Measurements from ENCODE around the gene TMC4. TPM values are rescaled to one million over a fixed set of nuclear protein-coding genes. Genes with fewer than 3 reads are reported as not detected.

Gene TMC4
- total and polyA plus RNA-seq, 8 donors: 29.1 to 74.0 (median 35.7) TPM

DNA sequence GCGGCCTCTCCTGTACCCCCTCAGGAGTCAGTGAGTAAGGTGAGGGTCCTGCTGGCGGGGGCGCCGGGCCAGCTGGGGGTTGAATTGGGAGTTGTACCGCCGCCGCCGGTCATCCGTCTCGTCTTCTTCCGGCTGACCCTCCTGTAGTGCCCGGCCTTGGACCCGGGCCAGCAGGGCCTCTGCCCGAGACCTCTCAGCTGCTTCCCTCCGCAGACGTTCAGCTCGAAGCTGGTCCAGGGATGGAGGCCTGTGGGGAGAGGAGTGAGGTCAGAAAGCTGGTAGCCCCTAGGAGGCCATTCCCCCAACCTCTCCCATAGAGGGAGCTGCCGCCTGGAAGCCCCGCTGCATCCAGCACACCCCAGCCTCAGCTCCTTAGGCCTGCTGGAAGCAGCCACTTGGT is 17.3 kb downstream of the TMC4 start:
- TF ChIP-seq, protein P1, sequence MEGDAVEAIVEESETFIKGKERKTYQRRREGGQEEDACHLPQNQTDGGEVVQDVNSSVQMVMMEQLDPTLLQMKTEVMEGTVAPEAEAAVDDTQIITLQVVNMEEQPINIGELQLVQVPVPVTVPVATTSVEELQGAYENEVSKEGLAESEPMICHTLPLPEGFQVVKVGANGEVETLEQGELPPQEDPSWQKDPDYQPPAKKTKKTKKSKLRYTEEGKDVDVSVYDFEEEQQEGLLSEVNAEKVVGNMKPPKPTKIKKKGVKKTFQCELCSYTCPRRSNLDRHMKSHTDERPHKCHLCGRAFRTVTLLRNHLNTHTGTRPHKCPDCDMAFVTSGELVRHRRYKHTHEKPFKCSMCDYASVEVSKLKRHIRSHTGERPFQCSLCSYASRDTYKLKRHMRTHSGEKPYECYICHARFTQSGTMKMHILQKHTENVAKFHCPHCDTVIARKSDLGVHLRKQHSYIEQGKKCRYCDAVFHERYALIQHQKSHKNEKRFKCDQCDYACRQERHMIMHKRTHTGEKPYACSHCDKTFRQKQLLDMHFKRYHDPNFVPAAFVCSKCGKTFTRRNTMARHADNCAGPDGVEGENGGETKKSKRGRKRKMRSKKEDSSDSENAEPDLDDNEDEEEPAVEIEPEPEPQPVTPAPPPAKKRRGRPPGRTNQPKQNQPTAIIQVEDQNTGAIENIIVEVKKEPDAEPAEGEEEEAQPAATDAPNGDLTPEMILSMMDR (IDR thresholded peaks at IDR 0.05): no peak
- no peaks in the 10 kb centered on the region for H3K27me3 ChIP-seq
- H3K27ac ChIP-seq: no peak overlapping the region
- H3K9me3 ChIP-seq: no peaks in the 10 kb centered on the region
- intact Hi-C loops (cut with DNase I): no loop called here
- no peak overlapping the region for H3K4me3 ChIP-seq
- DNase-seq: no peak
- H3K4me1 ChIP-seq: peaks cover 16 to 26% of the 10 kb centered on the region in 2 donors
- peaks cover 0 to 76% of the 10 kb centered on the region in 2 donors for H3K36me3 ChIP-seq
- no peak for ATAC-seq

DNA sequence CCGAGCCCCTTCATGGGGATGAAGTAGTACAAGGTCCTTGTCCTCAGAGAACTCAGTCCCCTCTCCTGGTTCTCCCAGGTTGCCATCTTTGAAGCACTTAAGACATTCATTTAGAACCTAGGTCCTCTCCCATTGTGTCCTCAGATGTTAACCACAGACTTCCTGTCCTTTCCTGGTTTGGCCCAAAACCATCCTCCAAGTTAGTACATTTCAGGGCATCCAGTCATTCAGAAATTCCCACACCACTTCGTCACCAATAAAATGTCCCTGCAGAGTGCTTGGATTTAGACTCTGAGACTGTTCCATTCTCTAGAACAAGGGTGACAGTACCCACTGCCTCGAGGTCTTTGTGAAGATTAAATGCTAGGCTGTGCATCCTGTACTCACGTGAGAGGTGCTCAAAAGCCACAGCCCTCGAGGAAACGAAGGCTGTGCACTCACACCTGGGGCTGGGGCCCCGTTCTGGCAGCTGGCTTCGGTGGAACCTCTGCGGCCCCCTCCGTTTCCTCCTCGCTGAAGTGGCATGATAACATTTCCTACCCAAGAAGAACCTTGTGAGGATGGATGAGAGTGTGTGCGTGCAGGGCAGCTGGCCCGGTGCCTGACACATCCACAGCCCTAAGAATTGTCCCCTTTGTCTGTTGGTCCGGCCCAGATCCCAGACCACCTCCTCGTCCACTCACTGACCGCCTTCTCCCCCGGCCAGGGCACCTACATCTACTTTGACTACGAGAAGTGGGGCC is 18.2 kb downstream of the TMC4 start:
- H3K27me3 ChIP-seq: no peaks in the 10 kb centered on the region
- peaks cover 0 to 85% of the 10 kb centered on the region in 2 donors for H3K36me3 ChIP-seq
- intact Hi-C loops (cut with DNase I): no loop called here

DNA sequence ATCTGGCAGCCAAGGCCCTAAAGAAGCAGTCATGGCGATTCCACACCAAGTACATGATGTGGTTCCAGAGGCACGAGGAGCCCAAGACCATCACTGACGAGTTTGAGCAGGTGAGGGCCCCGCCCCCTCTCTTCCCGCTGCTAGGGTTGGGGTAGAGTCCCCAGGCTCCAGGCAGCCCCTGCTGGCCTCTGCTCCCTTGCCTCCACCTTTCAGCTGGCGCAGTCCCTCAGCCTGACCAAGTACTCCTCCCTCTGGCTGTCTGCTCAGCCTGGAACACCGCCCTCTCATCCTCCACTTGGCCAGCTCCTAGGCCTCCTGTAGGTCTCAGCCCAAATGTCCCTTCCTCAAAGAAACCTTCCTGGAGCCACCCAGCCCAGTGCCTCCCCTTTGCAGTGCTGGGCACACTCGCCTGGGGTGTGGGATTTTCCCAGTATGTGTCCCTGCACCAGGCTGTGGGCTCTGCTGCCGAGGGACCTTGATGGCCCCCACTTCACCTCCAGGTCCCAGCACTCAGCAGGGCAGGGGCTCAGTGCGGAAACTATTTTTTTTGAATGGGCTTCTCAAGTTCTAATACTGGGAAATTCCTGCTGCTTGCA is 19.1 kb downstream of the TMC4 start:
- Histone ChIP-seq H3K36me3 (peaks cover under 1 to 94% of the 10 kb centered on the region in 2 donors), H3K4me3 (no peak overlapping the region), H3K4me1 (peaks cover 10 to 15% of the 10 kb centered on the region in 2 donors), H3K27me3 (no peaks in the 10 kb centered on the region), H3K27ac (peak overlapping the region in 1 of 2 donors; percentile 18), H3K9me3 (no peaks in the 10 kb centered on the region)
- TF ChIP-seq, protein P1 (IDR thresholded peaks at IDR 0.05): no peak
- ATAC-seq (no peak), DNase-seq (no peak)
- intact Hi-C loops (cut with DNase I): no loop called here

More for the DNA sequence above, 18.2 kb downstream of the TMC4 start:
- H3K27ac ChIP-seq: no peak overlapping the region
- no peak overlapping the region for H3K4me3 ChIP-seq
- DNase-seq (no peak), ATAC-seq (no peak)
- no peaks in the 10 kb centered on the region for H3K9me3 ChIP-seq
- peaks cover 13 to 19% of the 10 kb centered on the region in 2 donors for H3K4me1 ChIP-seq
- TF ChIP-seq, protein P1 (IDR thresholded peaks at IDR 0.05): no peak

DNA sequence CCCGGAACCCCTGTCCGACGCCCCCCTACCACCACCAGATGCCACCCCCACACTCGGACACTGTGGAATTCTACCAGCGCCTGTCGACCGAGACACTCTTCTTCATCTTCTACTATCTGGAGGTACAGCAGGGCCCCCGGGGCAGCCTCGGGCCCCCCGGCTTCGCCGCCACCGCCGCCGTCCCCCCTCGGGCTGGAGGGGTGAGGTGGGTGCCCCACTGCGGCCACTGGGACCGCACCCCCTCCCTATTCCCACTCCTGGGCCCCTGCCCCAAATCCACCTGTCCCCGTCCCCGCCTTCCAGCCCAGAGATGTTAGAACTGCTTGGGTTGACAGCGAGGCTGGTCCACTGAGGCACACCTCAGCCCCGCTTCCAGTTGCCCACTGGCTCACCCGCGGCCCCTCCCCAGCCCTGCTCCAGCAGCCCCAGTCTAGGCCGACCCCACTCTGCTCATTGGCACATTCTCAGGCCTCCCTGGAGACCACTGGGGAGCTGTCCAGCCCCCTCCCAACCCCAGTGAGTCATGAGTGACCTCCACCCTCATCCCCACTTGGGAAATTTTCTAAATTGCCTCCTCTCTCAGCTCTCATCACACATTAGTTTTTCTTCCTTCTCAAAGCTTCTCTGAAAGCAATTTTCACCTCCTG is 20.0 kb downstream of the TMC4 start:
- H3K27me3 ChIP-seq: no peaks in the 10 kb centered on the region
- TF ChIP-seq, protein P1 (IDR thresholded peaks at IDR 0.05): no peak
- H3K4me3 ChIP-seq: no peak overlapping the region
- peak overlapping the region in 1 of 2 donors; percentile 18 for H3K27ac ChIP-seq
- peaks cover 4 to 100% of the 10 kb centered on the region in 2 donors for H3K36me3 ChIP-seq
- H3K4me1 ChIP-seq: peaks cover 2 to 7% of the 10 kb centered on the region in 2 donors
- no peak for DNase-seq
- intact Hi-C loops (cut with DNase I): no loop called here
- no peaks in the 10 kb centered on the region for H3K9me3 ChIP-seq
- ATAC-seq: no peak

DNA sequence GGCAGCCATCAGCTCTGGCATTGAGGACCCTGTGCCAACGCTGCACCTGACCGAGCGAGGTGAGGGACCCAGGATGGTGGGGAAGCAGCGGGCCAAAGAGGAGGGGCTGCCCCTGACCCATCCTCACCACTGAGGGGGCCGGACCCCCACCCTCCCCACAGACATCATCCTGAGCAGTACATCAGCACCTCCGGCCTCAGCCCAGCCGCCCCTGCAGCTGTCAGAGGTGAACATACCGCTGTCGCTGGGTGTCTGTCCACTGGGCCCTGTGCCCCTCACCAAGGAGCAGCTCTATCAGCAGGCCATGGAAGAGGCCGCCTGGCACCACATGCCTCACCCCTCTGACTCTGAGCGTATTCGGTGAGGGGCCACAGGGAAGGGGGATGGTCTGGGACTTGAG is 20.7 kb downstream of the TMC4 start:
- DNase-seq (no peak), ATAC-seq (no peak)
- intact Hi-C loops (cut with DNase I): no loop called here
- Histone ChIP-seq H3K4me1 (peaks cover 0 to under 1% of the 10 kb centered on the region in 2 donors), H3K27ac (no peak overlapping the region), H3K4me3 (no peak overlapping the region), H3K36me3 (peaks cover 4 to 100% of the 10 kb centered on the region in 2 donors), H3K27me3 (no peaks in the 10 kb centered on the region), H3K9me3 (no peaks in the 10 kb centered on the region)
- TF ChIP-seq, protein P1 (IDR thresholded peaks at IDR 0.05): no peak

All from left lung (tissue), 10 donors.